ENCODE measurements around the gene MPZL1. TPM values are rescaled to one million over a fixed set of nuclear protein-coding genes. Genes with fewer than 3 reads are reported as not detected.

Gene MPZL1
- total and polyA plus RNA-seq, 2 donors (not counting 1 experiment from before 2014, with no cell fraction given) = 81.4 to 158 TPM

- peaks cover 11% of the 10 kb centered on the region for H3K27me3 ChIP-seq (ENCODE audit: control insufficient read depth, insufficient read depth, low read length)
- no peak overlapping the region for H2AFZ ChIP-seq (ENCODE audit: low read length)
- no peak overlapping the region for H3K4me3 ChIP-seq (replicated peaks in 1 of 4; ENCODE audit: control extremely low read depth in 1 of 4, insufficient read depth in 1 of 4, low read depth in 3 of 4, low read length in 4 of 4)
- H3K4me2 ChIP-seq (ENCODE audit: extremely low read depth, insufficient read depth, low read length) = no peak overlapping the region
- DNase-seq (ENCODE audit: low read depth in 2 of 2) = no peak
- no peak overlapping the region for H3K9ac ChIP-seq (ENCODE audit: insufficient read depth, low read length)
- no peaks in the 10 kb centered on the region for H3K4me1 ChIP-seq (ENCODE audit: control insufficient read depth, extremely low read depth, insufficient read depth, low read length)
- H3K27ac ChIP-seq (ENCODE audit: insufficient read depth, low read length) = no peak overlapping the region
- TF ChIP-seq CTCF (conservative IDR thresholded peaks at IDR 0.05 in 1 of 2, IDR thresholded peaks at IDR 0.05 in 1 of 2; ENCODE audit: low read depth in 1 of 2, low read length in 2 of 2) (no peak), EZH2 (IDR thresholded peaks at IDR 0.05; ENCODE audit: low read length, missing control alignments) (no peak)
- H3K79me2 ChIP-seq (ENCODE audit: control insufficient read depth, insufficient read depth, low read length) = no peaks in the 10 kb centered on the region
- H3K36me3 ChIP-seq (ENCODE audit: control insufficient read depth, insufficient read depth, low read length) = no peaks in the 10 kb centered on the region
- H4K20me1 ChIP-seq (ENCODE audit: control insufficient read depth, extremely low read depth, insufficient read depth, low read length) = no peaks in the 10 kb centered on the region
- no peaks in the 10 kb centered on the region for H3K9me3 ChIP-seq (ENCODE audit: control insufficient read depth, insufficient read depth, low read depth, low read length)
Measured at GRCh38 chr1:167676916-167677848, 44.6 kb upstream of the MPZL1 start.

- no peaks in the 10 kb centered on the region for H3K36me3 ChIP-seq (ENCODE audit: control insufficient read depth, insufficient read depth, low read length)
- no peak overlapping the region for H3K4me2 ChIP-seq (ENCODE audit: extremely low read depth, insufficient read depth, low read length)
- no peak overlapping the region for H2AFZ ChIP-seq (ENCODE audit: low read length)
- H3K27ac ChIP-seq (ENCODE audit: insufficient read depth, low read length) = no peak overlapping the region
- H4K20me1 ChIP-seq (ENCODE audit: control insufficient read depth, extremely low read depth, insufficient read depth, low read length) = no peaks in the 10 kb centered on the region
- no peaks in the 10 kb centered on the region for H3K9me3 ChIP-seq (ENCODE audit: control insufficient read depth, insufficient read depth, low read depth, low read length)
- no peaks in the 10 kb centered on the region for H3K79me2 ChIP-seq (ENCODE audit: control insufficient read depth, insufficient read depth, low read length)
- no peak overlapping the region for H3K9ac ChIP-seq (ENCODE audit: insufficient read depth, low read length)
- TF ChIP-seq CTCF (conservative IDR thresholded peaks at IDR 0.05 in 1 of 2, IDR thresholded peaks at IDR 0.05 in 1 of 2; ENCODE audit: low read depth in 1 of 2, low read length in 2 of 2) = no peak
- no peak for TF ChIP-seq EZH2 (IDR thresholded peaks at IDR 0.05; ENCODE audit: low read length, missing control alignments)
- H3K4me3 ChIP-seq (replicated peaks in 1 of 4; ENCODE audit: control extremely low read depth in 1 of 4, insufficient read depth in 1 of 4, low read depth in 3 of 4, low read length in 4 of 4) = no peak overlapping the region
- peaks cover 11% of the 10 kb centered on the region for H3K27me3 ChIP-seq (ENCODE audit: control insufficient read depth, insufficient read depth, low read length)
- DNase-seq (ENCODE audit: low read depth in 2 of 2) = no peak
- H3K4me1 ChIP-seq (ENCODE audit: control insufficient read depth, extremely low read depth, insufficient read depth, low read length) = no peaks in the 10 kb centered on the region
Measured at GRCh38 chr1:167678422-167678821, 43.4 kb upstream of the MPZL1 start.

GRCh38 chr1:167678838-167679237, 42.9 kb upstream of the MPZL1 start:
- Histone ChIP-seq H3K4me3 (replicated peaks in 1 of 4; ENCODE audit: control extremely low read depth in 1 of 4, insufficient read depth in 1 of 4, low read depth in 3 of 4, low read length in 4 of 4) (no peak overlapping the region), H3K27ac (ENCODE audit: insufficient read depth, low read length) (no peak overlapping the region), H3K4me1 (ENCODE audit: control insufficient read depth, extremely low read depth, insufficient read depth, low read length) (no peaks in the 10 kb centered on the region), H3K36me3 (ENCODE audit: control insufficient read depth, insufficient read depth, low read length) (no peaks in the 10 kb centered on the region), H3K9ac (ENCODE audit: insufficient read depth, low read length) (no peak overlapping the region), H4K20me1 (ENCODE audit: control insufficient read depth, extremely low read depth, insufficient read depth, low read length) (no peaks in the 10 kb centered on the region), H3K4me2 (ENCODE audit: extremely low read depth, insufficient read depth, low read length) (no peak overlapping the region), H3K79me2 (ENCODE audit: control insufficient read depth, insufficient read depth, low read length) (no peaks in the 10 kb centered on the region), H3K9me3 (ENCODE audit: control insufficient read depth, insufficient read depth, low read depth, low read length) (no peaks in the 10 kb centered on the region), H2AFZ (ENCODE audit: low read length) (no peak overlapping the region), H3K27me3 (ENCODE audit: control insufficient read depth, insufficient read depth, low read length) (peaks cover 9% of the 10 kb centered on the region)
- DNase-seq (ENCODE audit: low read depth in 2 of 2) = no peak
- no peak for TF ChIP-seq CTCF (conservative IDR thresholded peaks at IDR 0.05 in 1 of 2, IDR thresholded peaks at IDR 0.05 in 1 of 2; ENCODE audit: low read depth in 1 of 2, low read length in 2 of 2)
- no peak for TF ChIP-seq EZH2 (IDR thresholded peaks at IDR 0.05; ENCODE audit: low read length, missing control alignments)
